DOHH2 (cell line): Measurements from ENCODE around the gene LRCH2.

ENCODE experiments used
- CTCF ChIP-seq: fragments of 200-600 bp; sonication (generic); IDR thresholded peaks from one replicate; pipeline ENCODE4 v1.5.1; 2014; ENCODE audit warnings: antibody characterized with exemption, mild to moderate bottlenecking, low read depth, low read length; ENCODE audit not compliant: poor library complexity, severe bottlenecking
- EZH2phosphoT487 ChIP-seq: fragments of 200-600 bp; sonication (generic); IDR thresholded peaks from 2 replicates; pipeline ENCODE4 v1.6.1; 2017; ENCODE audit warnings: borderline replicate concordance, mild to moderate bottlenecking, antibody characterized with exemption, low read length, moderate library complexity, mixed read lengths

GRCh38 chrX:115251458-115252233 lies 17.8 kb upstream of the LRCH2 start:
- TF ChIP-seq CTCF (no peak), EZH2phosphoT487 (no peak)
